K562 (cell line): Measurements from ENCODE around the gene DRAXIN. TPM values are rescaled to one million over a fixed set of nuclear protein-coding genes. Genes with fewer than 3 reads are reported as not detected.
A peak's percentile ranks its signal among the peaks of the same experiment; 100 is the strongest.

Experiments
- ATF7 ChIP-seq: fragments of 450-650 bp; IDR thresholded peaks from 2 replicates; pipeline ENCODE4 v1.7.1; 2014; ENCODE audit warnings: mild to moderate bottlenecking, moderate library complexity
- NEUROD1 ChIP-seq: fragments of 150-350 bp; IDR thresholded peaks from 2 replicates; pipeline ENCODE4 v1.6.1; 2014; ENCODE audit warnings: borderline replicate concordance, low read length, low read depth; ENCODE audit not compliant: partially characterized antibody
- PCBP1 ChIP-seq: fragments of 200-400 bp; formaldehyde crosslinking; IDR thresholded peaks from 2 replicates; pipeline ENCODE4 v1.6.1; 2018; ENCODE audit warnings: mild to moderate bottlenecking, low read depth, low read length; ENCODE audit not compliant: poor library complexity, severe bottlenecking
- SIN3A ChIP-seq, 2 experiments: fragments of 150-350 bp in 1 of 2; IDR thresholded peaks; 2 replicates each; pipeline ENCODE4 v1.6.1; 2011 to 2016; ENCODE audit warnings: borderline replicate concordance in 2 of 2, low read depth in 2 of 2, low read length in 2 of 2, mild to moderate bottlenecking in 2 of 2, moderate library complexity in 2 of 2; ENCODE audit not compliant: control insufficient read depth in 1 of 2
- SIRT6 ChIP-seq: IDR thresholded peaks from one replicate; pipeline ENCODE4 v1.6.1; 2012; ENCODE audit warnings: low read depth, mild to moderate bottlenecking, control low read depth, inconsistent platforms, low read length, moderate library complexity
- SMARCC2 ChIP-seq: fragments of 450-650 bp; IDR thresholded peaks from 2 replicates; pipeline ENCODE4 v1.6.1; 2017; ENCODE audit warnings: antibody characterized with exemption, moderate library complexity, mild to moderate bottlenecking, low read depth
- polyA plus RNA-seq, 8 experiments: library from polyadenylated mRNA; depleted of rRNA in 4 of 8; stranded (reverse) in 5 of 8; unstranded in 3 of 8; fragments of >200 nt; fragmentation: Nextera tagmentation in 2 of 8; fragmentation: Illumina TruSeq in 1 of 8; extraction: Ambion mirVana in 2 of 8; extraction: Trizol in 1 of 8; gene quantifications; 2 replicates each; pipeline versions ENCODE4 v1.2.1 to v1.2.3, GENCODE V29; 2011 to 2014; ENCODE audit warnings: inconsistent platforms in 1 of 8, missing spikeins in 1 of 8
- total RNA-seq, 7 experiments: library from RNA; depleted of rRNA in 6 of 7; stranded (reverse); fragments of >200 nt in 6 of 7; fragmentation: Illumina TruSeq in 2 of 7; extraction: Trizol in 2 of 7; gene quantifications; 2 replicates each; pipeline versions ENCODE4 v1.2.1 to v1.2.3, GENCODE V29; 2011 to 2021; ENCODE audit warnings: low replicate concordance in 1 of 7
- TF ChIP-seq, protein P1 (sequence below): fragments of 450-650 bp; formaldehyde crosslinking; IDR thresholded peaks from 2 replicates; pipeline ENCODE4 v1.4.0; 2022; ENCODE audit warnings: mild to moderate bottlenecking, moderate library complexity
- TF ChIP-seq, protein P2 (sequence below): fragments of 450-650 bp; IDR thresholded peaks from 2 replicates; pipeline ENCODE4 v1.6.1; 2014; ENCODE audit warnings: low read depth, mild to moderate bottlenecking, moderate library complexity, borderline replicate concordance
- TF ChIP-seq, protein P3 (sequence below): fragments of 450-650 bp; formaldehyde crosslinking; IDR thresholded peaks from 2 replicates; pipeline ENCODE4 v1.4.0; 2022; ENCODE audit warnings: missing genetic modification characterization
- TF ChIP-seq, protein P4 (sequence below): fragments of 450-650 bp; IDR thresholded peaks from 2 replicates; pipeline ENCODE4 v1.6.1; 2016; ENCODE audit warnings: low read depth
- TF ChIP-seq, protein P5 (sequence below): fragments of 150-350 bp; conservative IDR thresholded peaks from 2 replicates; pipeline ENCODE4 v1.6.1; 2014; ENCODE audit warnings: low read length

DRAXIN gene
- total and polyA plus RNA-seq, 9 of the 15 experiments (the other 6 are each of a cell fraction or from before 2014, with no cell fraction given), result 0.01 to 0.04 (median 0.01) TPM; not detected in 6

DNA sequence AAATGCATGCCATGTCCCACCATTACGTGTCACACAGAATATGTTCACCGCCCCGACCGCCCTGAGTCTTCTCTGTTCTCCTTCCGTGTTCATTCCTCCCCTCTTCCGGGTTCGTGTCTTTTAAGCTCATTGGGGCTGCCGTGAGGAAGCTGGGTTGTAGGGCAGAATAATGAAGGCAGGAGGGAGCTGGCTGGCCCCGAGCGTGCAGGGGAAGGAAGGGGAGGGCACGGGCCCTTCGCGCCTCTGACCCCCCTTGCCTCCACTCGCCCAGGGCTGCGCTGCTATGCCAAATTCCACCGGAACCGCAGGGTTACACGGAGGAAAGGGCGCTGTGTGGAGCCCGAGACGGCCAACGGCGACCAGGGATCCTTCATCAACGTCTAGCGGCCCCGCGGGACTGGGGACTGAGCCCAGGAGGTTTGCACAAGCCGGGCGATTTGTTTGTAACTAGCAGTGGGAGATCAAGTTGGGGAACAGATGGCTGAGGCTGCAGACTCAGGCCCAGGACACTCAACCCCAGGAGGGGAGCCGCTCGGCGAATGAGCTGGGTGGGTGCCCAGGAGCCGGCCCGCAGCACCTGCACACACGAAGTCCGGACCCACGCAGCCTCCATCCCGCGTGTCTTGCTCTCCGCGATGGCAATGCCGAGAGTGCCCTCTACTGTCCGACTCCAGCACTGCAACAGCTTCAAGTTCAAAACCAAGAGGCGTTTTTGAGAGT lies 28.0 kb downstream of the DRAXIN start (continued):
- TF ChIP-seq SIN3A (IDR thresholded peaks at IDR 0.05; ENCODE audit: borderline replicate concordance in 2 of 2, control insufficient read depth in 1 of 2, low read depth in 2 of 2, low read length in 2 of 2) (no peak), NEUROD1 (peak; percentile 28), ATF7 (peak; percentile 43; the same call in 1 of the 2 replicates), PCBP1 (peak; percentile 43), SMARCC2 (no peak), SIRT6 (no peak)
- TF ChIP-seq, protein P1, sequence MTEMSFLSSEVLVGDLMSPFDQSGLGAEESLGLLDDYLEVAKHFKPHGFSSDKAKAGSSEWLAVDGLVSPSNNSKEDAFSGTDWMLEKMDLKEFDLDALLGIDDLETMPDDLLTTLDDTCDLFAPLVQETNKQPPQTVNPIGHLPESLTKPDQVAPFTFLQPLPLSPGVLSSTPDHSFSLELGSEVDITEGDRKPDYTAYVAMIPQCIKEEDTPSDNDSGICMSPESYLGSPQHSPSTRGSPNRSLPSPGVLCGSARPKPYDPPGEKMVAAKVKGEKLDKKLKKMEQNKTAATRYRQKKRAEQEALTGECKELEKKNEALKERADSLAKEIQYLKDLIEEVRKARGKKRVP (CRISPR knock-in tag), result no peak
- TF ChIP-seq, protein P2, sequence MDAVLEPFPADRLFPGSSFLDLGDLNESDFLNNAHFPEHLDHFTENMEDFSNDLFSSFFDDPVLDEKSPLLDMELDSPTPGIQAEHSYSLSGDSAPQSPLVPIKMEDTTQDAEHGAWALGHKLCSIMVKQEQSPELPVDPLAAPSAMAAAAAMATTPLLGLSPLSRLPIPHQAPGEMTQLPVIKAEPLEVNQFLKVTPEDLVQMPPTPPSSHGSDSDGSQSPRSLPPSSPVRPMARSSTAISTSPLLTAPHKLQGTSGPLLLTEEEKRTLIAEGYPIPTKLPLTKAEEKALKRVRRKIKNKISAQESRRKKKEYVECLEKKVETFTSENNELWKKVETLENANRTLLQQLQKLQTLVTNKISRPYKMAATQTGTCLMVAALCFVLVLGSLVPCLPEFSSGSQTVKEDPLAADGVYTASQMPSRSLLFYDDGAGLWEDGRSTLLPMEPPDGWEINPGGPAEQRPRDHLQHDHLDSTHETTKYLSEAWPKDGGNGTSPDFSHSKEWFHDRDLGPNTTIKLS, result 0 out of 2 replicates have a peak, but pooled peaks have one; percentile 29
- TF ChIP-seq, protein P3, sequence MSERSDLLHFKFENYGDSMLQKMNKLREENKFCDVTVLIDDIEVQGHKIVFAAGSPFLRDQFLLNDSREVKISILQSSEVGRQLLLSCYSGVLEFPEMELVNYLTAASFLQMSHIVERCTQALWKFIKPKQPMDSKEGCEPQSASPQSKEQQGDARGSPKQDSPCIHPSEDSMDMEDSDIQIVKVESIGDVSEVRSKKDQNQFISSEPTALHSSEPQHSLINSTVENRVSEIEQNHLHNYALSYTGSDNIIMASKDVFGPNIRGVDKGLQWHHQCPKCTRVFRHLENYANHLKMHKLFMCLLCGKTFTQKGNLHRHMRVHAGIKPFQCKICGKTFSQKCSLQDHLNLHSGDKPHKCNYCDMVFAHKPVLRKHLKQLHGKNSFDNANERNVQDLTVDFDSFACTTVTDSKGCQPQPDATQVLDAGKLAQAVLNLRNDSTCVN (CRISPR knock-in tag), result no peak
- TF ChIP-seq, protein P4, sequence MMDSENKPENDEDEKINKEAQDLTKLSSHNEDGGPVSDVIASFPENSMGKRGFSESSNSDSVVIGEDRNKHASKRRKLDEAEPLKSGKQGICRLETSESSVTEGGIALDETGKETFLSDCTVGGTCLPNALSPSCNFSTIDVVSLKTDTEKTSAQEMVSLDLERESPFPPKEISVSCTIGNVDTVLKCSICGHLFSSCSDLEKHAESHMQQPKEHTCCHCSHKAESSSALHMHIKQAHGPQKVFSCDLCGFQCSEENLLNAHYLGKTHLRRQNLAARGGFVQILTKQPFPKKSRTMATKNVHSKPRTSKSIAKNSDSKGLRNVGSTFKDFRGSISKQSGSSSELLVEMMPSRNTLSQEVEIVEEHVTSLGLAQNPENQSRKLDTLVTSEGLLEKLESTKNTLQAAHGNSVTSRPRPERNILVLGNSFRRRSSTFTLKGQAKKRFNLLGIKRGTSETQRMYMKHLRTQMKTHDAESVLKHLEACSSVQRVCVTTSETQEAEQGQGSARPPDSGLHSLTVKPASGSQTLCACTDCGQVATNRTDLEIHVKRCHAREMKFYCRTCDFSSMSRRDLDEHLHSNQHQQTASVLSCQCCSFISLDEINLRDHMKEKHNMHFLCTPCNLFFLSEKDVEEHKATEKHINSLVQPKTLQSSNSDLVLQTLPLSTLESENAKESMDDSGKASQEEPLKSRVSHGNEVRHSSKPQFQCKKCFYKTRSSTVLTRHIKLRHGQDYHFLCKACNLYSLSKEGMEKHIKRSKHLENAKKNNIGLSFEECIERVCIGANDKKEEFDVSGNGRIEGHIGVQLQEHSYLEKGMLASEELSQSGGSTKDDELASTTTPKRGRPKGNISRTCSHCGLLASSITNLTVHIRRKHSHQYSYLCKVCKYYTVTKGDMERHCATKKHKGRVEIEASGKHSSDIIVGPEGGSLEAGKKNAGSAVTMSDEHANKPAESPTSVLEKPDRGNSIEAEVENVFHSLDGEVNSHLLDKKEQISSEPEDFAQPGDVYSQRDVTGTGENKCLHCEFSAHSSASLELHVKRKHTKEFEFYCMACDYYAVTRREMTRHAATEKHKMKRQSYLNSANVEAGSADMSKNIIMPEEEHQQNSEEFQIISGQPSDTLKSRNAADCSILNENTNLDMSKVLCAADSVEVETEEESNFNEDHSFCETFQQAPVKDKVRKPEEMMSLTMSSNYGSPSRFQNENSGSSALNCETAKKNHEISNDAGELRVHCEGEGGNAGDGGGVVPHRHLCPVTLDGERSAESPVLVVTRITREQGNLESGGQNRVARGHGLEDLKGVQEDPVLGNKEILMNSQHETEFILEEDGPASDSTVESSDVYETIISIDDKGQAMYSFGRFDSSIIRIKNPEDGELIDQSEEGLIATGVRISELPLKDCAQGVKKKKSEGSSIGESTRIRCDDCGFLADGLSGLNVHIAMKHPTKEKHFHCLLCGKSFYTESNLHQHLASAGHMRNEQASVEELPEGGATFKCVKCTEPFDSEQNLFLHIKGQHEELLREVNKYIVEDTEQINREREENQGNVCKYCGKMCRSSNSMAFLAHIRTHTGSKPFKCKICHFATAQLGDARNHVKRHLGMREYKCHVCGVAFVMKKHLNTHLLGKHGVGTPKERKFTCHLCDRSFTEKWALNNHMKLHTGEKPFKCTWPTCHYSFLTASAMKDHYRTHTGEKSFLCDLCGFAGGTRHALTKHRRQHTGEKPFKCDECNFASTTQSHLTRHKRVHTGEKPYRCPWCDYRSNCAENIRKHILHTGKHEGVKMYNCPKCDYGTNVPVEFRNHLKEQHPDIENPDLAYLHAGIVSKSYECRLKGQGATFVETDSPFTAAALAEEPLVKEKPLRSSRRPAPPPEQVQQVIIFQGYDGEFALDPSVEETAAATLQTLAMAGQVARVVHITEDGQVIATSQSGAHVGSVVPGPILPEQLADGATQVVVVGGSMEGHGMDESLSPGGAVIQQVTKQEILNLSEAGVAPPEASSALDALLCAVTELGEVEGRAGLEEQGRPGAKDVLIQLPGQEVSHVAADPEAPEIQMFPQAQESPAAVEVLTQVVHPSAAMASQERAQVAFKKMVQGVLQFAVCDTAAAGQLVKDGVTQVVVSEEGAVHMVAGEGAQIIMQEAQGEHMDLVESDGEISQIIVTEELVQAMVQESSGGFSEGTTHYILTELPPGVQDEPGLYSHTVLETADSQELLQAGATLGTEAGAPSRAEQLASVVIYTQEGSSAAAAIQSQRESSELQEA, result no peak
- TF ChIP-seq, protein P5, sequence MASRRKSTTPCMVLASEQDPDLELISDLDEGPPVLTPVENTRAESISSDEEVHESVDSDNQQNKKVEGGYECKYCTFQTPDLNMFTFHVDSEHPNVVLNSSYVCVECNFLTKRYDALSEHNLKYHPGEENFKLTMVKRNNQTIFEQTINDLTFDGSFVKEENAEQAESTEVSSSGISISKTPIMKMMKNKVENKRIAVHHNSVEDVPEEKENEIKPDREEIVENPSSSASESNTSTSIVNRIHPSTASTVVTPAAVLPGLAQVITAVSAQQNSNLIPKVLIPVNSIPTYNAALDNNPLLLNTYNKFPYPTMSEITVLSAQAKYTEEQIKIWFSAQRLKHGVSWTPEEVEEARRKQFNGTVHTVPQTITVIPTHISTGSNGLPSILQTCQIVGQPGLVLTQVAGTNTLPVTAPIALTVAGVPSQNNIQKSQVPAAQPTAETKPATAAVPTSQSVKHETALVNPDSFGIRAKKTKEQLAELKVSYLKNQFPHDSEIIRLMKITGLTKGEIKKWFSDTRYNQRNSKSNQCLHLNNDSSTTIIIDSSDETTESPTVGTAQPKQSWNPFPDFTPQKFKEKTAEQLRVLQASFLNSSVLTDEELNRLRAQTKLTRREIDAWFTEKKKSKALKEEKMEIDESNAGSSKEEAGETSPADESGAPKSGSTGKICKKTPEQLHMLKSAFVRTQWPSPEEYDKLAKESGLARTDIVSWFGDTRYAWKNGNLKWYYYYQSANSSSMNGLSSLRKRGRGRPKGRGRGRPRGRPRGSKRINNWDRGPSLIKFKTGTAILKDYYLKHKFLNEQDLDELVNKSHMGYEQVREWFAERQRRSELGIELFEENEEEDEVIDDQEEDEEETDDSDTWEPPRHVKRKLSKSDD, result no peak; the same call in 1 of the 2 replicates
